Esophagus muscularis mucosa (tissue), 4 donors: ENCODE data around the gene C15orf39. TPM values are rescaled to one million over a fixed set of nuclear protein-coding genes. Genes with fewer than 3 reads are reported as not detected.

ENCODE experiments used
- DNase-seq: peaks from one replicate; pipeline ENCODE4 v3.0.0-alpha.2; 2017; ENCODE audit errors: extremely low spot score
- H3K27ac ChIP-seq, 4 donors: fragments of 200-600 bp; sonication (generic); replicated peaks in 1 of 4; 1 replicate in 3 of 4; 2 replicates in 1 of 4; pipeline ENCODE4 v1.5.1; 2016 to 2019; ENCODE audit warnings: mild to moderate bottlenecking in 1 of 4
- H3K27me3 ChIP-seq, 4 donors: fragments of 200-600 bp; sonication (generic); one replicate each; pipeline versions ENCODE4 v1.5.1 to v1.6.0; 2016 to 2019
- H3K36me3 ChIP-seq, 4 donors: fragments of 200-600 bp; sonication (generic); one replicate each; pipeline ENCODE4 v1.5.1; 2016 to 2019
- H3K4me1 ChIP-seq, 4 donors: fragments of 200-600 bp; sonication (generic); one replicate each; pipeline ENCODE4 v1.5.1; 2016 to 2019
- H3K4me3 ChIP-seq, 4 donors: fragments of 200-600 bp; sonication (generic); 1 replicate in 2 of 4; 2 replicates in 2 of 4; pipeline ENCODE4 v1.5.1; 2016 to 2019; ENCODE audit warnings: mild to moderate bottlenecking in 4 of 4, moderate library complexity in 1 of 4
- H3K9me3 ChIP-seq, 4 donors: fragments of 200-600 bp; sonication (generic); 1 replicate in 3 of 4; 2 replicates in 1 of 4; pipeline ENCODE4 v1.5.1; 2016 to 2019
- EP300 ChIP-seq: sonication (generic); formaldehyde crosslinking; IDR thresholded peaks from one replicate; pipeline ENCODE4 v1.6.1; 2017; ENCODE audit warnings: antibody characterized with exemption
- POLR2A ChIP-seq: fragments of 450-650 bp; IDR thresholded peaks from one replicate; pipeline ENCODE4 v1.6.1; 2017; ENCODE audit warnings: antibody characterized with exemption, moderate library complexity, mild to moderate bottlenecking, low read depth
- POLR2AphosphoS5 ChIP-seq, 2 donors: sonication (generic); formaldehyde crosslinking; IDR thresholded peaks; one replicate each; pipeline ENCODE4 v1.6.1; 2017; ENCODE audit warnings: antibody characterized with exemption in 2 of 2
- WGBS: methylation state at CpG from one replicate; pipeline ENCODE4 v1.1.5; 2018; 5-methylcytosine and 5-hydroxymethylcytosine counted together
- intact Hi-C: fragments of 100-400 bp; cut with DNase I; formaldehyde crosslinking; loops from one replicate; pipeline ENCODE4 v1.15.1; 2023
- total RNA-seq, 4 donors: library from RNA; depleted of rRNA; stranded (reverse); fragments of >200 nt; gene quantifications; one replicate each; pipeline versions ENCODE4 v1.1.0 to v1.2.1, GENCODE V29; 2016
- TF ChIP-seq, protein P1 (sequence below), 3 experiments: fragments of 200-600 bp in 2 of 3; fragments of 450-650 bp in 1 of 3; sonication (generic) in 2 of 3; IDR thresholded peaks; one replicate each; pipeline ENCODE4 v1.5.1; 2017 to 2019; ENCODE audit warnings: antibody characterized with exemption in 3 of 3, mild to moderate bottlenecking in 2 of 3, moderate library complexity in 1 of 3

C15orf39 gene
- total RNA-seq, 4 donors from 2014 or later = 7.5 to 17.7 (median 13.4) TPM

DNA sequence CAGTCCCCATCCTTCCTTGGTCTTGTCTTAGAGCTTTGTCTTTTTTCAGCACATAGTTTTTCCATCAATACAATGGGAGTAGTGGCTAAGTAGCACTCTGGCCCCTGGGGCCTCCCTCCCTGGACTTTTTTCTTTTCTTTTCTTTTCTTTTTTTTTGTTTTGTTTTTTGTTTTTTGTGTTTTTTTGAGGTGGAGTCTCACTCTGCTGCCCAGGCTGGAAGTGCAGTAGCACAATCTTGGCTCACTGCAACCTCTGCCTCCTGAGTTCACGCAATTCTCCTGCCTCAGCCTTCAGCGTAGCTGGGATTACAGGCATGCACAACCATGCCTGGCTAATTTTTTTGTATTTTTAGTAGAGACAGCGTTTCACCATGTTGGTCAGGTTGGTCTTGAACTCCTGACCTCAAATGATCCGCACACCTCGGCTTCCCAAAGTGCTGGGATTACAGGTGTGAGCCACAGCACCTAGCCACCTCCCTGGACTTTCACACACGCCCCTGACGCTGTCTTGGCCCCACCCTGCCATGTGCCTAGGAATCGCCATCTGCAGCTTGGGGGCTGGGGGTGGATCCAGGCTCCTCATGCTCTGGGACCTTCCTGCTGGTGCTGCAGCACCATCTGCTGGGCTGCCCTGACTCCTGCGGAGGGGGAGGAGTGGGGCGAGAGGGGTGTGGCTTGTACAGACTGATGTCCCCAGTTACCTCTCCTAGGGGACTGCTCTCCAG lies 2.8 kb downstream of the C15orf39 start:
- peak; percentile 96 for DNase-seq
- Histone ChIP-seq H3K9me3 (no peaks in the 10 kb centered on the region), H3K4me1 (peaks cover 63 to 88% (median 72%) of the 10 kb centered on the region in 4 donors), H3K27ac (peak overlapping the region; percentile 89 to 92 (median 91)), H3K4me3 (peak overlapping the region in 2 of 4 donors; percentile 76 to 88), H3K36me3 (peaks cover 28 to 40% (median 38%) of the 10 kb centered on the region in 4 donors), H3K27me3 (no peaks in the 10 kb centered on the region)
- WGBS = 28% methylated on average over 7 of the region's 10 CpGs
- intact Hi-C loops = loop anchor here (1.0 to 10.0 kb wide), 3 partner anchors 162 to 250 kb away; partner anchors contain the start of gene RPP25
- TF ChIP-seq, protein P1, sequence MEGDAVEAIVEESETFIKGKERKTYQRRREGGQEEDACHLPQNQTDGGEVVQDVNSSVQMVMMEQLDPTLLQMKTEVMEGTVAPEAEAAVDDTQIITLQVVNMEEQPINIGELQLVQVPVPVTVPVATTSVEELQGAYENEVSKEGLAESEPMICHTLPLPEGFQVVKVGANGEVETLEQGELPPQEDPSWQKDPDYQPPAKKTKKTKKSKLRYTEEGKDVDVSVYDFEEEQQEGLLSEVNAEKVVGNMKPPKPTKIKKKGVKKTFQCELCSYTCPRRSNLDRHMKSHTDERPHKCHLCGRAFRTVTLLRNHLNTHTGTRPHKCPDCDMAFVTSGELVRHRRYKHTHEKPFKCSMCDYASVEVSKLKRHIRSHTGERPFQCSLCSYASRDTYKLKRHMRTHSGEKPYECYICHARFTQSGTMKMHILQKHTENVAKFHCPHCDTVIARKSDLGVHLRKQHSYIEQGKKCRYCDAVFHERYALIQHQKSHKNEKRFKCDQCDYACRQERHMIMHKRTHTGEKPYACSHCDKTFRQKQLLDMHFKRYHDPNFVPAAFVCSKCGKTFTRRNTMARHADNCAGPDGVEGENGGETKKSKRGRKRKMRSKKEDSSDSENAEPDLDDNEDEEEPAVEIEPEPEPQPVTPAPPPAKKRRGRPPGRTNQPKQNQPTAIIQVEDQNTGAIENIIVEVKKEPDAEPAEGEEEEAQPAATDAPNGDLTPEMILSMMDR (IDR thresholded peaks at IDR 0.05) = peak; percentile 92 to 97 (median 96)
- peak; percentile 59 to 87 for TF ChIP-seq POLR2AphosphoS5 (IDR thresholded peaks at IDR 0.05)
- no peak for TF ChIP-seq POLR2A

DNA sequence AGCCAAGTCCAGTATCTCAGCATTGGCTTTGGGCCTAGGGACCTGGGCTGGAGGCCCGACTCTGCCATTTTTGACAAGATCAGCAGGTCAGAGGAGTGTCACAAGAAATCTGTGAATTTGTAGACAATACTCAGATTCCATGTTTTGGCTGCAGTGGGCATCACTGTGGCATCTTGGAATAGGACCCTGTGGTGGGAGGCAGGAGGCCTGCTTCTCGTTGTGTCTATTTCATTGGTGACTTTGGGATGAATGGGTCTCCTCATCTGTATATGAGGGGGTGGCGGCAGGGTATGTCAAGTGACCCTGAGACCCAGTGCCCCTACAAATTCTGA lies 3.3 kb downstream of the C15orf39 start:
- TF ChIP-seq, protein P1 (IDR thresholded peaks at IDR 0.05) = no peak
- TF ChIP-seq POLR2A = no peak
- WGBS = 31% methylated on average over 3 of the region's 3 CpGs
- peaks cover 59 to 91% (median 70%) of the 10 kb centered on the region in 4 donors for H3K4me1 ChIP-seq

DNA sequence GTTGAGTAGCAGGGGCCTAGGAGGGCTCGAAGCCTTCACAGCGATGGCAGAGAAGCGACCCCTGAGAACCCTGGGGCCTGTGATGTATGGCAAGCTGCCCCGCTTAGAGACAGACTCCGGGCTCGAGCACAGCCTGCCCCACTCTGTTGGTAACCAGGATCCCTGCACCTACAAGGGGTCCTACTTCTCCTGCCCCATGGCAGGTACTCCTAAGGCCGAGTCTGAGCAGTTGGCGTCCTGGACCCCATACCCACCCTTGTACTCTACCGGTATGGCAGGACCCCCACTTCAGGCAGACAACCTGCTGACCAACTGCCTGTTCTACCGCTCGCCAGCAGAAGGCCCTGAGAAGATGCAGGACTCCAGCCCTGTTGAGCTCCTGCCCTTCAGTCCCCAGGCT lies 4.3 kb downstream of the C15orf39 start:
- Histone ChIP-seq H3K36me3 (peaks cover 35 to 55% (median 53%) of the 10 kb centered on the region in 4 donors), H3K9me3 (no peaks in the 10 kb centered on the region), H3K27ac (no peak overlapping the region), H3K4me1 (peaks cover 52 to 89% (median 63%) of the 10 kb centered on the region in 4 donors), H3K27me3 (no peaks in the 10 kb centered on the region), H3K4me3 (no peak overlapping the region)
- intact Hi-C loops = loop anchor here (10.0 kb wide), 1 partner anchor 251 kb away; the partner anchor contains the start of gene RPP25
- no peak for TF ChIP-seq POLR2AphosphoS5 (IDR thresholded peaks at IDR 0.05)
- DNase-seq = no peak
- WGBS = 97% methylated on average over 6 of the region's 11 CpGs

More for the DNA sequence above, 3.3 kb downstream of the C15orf39 start:
- DNase-seq = no peak
- no peak overlapping the region for H3K27ac ChIP-seq
- H3K9me3 ChIP-seq = no peaks in the 10 kb centered on the region
- peak overlapping the region in 1 of 4 donors; percentile 88 for H3K4me3 ChIP-seq
- peaks cover 29 to 45% (median 43%) of the 10 kb centered on the region in 4 donors for H3K36me3 ChIP-seq
- no peaks in the 10 kb centered on the region for H3K27me3 ChIP-seq
- intact Hi-C loops = loop anchor here (10.0 kb wide), 1 partner anchor 250 kb away; the partner anchor contains the start of gene RPP25

DNA sequence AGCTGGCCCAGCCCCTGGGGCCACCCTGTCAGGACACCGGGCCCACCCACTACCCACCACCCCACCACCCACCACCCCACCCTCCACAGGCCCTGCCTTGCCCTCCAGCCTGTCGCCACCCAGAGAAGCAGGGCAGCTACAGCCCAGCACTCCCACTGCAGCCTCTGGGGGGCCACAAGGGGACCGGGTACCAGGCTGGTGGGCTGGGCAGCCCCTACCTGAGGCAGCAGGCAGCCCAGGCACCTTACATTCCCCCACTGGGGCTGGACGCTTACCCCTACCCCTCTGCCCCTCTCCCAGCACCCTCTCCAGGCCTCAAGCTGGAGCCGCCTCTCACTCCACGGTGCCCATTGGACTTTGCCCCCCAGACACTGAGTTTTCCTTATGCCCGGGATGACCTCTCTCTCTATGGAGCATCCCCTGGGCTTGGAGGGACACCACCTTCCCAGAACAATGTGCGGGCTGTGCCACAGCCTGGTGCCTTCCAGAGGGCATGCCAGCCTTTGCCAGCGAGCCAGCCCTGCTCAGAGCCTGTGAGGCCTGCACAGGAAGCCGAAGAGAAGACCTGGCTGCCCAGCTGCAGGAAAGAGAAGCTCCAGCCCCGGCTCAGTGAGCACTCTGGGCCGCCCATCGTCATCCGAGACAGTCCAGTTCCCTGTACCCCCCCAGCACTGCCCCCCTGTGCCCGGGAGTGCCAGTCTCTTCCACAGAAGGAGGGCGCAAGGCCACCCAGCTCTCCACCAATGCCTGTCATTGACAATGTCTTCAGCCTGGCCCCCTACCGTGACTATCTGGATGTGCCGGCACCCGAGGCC lies 5.3 kb downstream of the C15orf39 start:
- intact Hi-C loops = loop anchor here (10.0 kb wide), 1 partner anchor 252 kb away; the partner anchor contains the start of gene RPP25
- DNase-seq = no peak
- 75% methylated on average over 13 of the region's 19 CpGs for WGBS
- no peaks in the 10 kb centered on the region for H3K27me3 ChIP-seq
- H3K9me3 ChIP-seq = no peaks in the 10 kb centered on the region
- no peak overlapping the region for H3K4me3 ChIP-seq
- H3K4me1 ChIP-seq = peaks cover 56 to 92% (median 61%) of the 10 kb centered on the region in 4 donors
- TF ChIP-seq POLR2A = no peak
- no peak for TF ChIP-seq POLR2AphosphoS5 (IDR thresholded peaks at IDR 0.05)
- TF ChIP-seq, protein P1 (IDR thresholded peaks at IDR 0.05) = no peak
- TF ChIP-seq EP300 = no peak
- H3K27ac ChIP-seq = no peak overlapping the region
- peaks cover 40 to 65% (median 63%) of the 10 kb centered on the region in 4 donors for H3K36me3 ChIP-seq
